SK-N-MC (cell line): Measurements from ENCODE around the gene VSNL1.

Experiments
- DNase-seq: peaks from one replicate; pipeline ENCODE4 v3.0.0-alpha.2; 2011; ENCODE audit warnings: low read depth, low spot score
- H3K27ac ChIP-seq: fragments of 200-600 bp; sonication (generic); 2 replicates; pipeline ENCODE4 v1.5.1; 2016; ENCODE audit warnings: mixed run types
- H3K36me3 ChIP-seq: fragments of 200-600 bp; sonication (generic); 2 replicates; pipeline ENCODE4 v1.6.1; 2017; ENCODE audit warnings: antibody characterized with exemption, low read length, mixed read lengths; ENCODE audit not compliant: insufficient read depth
- H3K4me3 ChIP-seq: fragments of 200-600 bp; sonication (generic); 2 replicates; pipeline ENCODE4 v1.5.1; 2016
- H3K9ac ChIP-seq: fragments of 200-600 bp; sonication (generic); 2 replicates; pipeline ENCODE4 v1.8.0; 2017; ENCODE audit warnings: mixed run types, mixed read lengths; ENCODE audit not compliant: insufficient read length
- H3K9me3 ChIP-seq: fragments of 200-600 bp; sonication (generic); 2 replicates; pipeline ENCODE4 v1.6.1; 2017; ENCODE audit warnings: low read depth, mild to moderate bottlenecking, antibody characterized with exemption, low read length, moderate library complexity, mixed read lengths
- EZH2 ChIP-seq: fragments of 200-600 bp; sonication (generic); IDR thresholded peaks from one replicate; pipeline ENCODE4 v1.6.1; 2017; ENCODE audit warnings: antibody characterized with exemption
- FOXP2 ChIP-seq: optimal IDR thresholded peaks from 2 replicates; pipeline ENCODE3; 2011; ENCODE audit warnings: mild to moderate bottlenecking, moderate library complexity; ENCODE audit not compliant: insufficient read depth; ENCODE audit errors: extremely low read length, control extremely low read depth
- POLR2AphosphoS5 ChIP-seq: IDR thresholded peaks from 2 replicates; pipeline ENCODE4 v1.6.1; 2012; ENCODE audit warnings: mild to moderate bottlenecking, low read depth, low read length, borderline replicate concordance

Gene VSNL1

GRCh38 chr2:17644997-17645720 is 104.7 kb downstream of the VSNL1 start:
- no peaks in the 10 kb centered on the region for H3K36me3 ChIP-seq
- DNase-seq, result no peak

DNA sequence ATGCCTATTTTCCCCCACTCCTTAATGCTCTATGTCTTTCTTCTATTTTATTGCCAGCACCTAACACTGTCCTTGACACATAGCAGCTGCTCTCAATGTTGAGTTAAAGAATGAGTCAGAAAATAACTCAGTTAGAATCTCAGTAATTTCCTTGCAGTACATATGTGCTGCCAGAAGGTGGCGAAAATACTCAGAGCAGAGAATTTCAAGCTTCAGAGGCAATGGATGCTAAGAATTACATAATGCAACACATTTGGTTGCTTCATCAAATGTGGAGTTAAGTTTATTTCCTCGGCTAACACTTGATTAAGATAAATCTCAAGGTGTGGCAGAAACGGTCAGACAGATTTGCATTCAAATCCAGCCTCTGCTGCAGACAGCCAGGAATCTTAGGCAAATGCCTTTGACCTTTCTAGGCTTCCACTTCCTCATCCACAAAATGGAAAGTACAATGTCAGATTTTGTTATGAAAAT is 105.6 kb downstream of the VSNL1 start:
- no peak overlapping the region for H3K4me3 ChIP-seq
- no peak for TF ChIP-seq EZH2

More at GRCh38 chr2:17644997-17645720, 104.7 kb downstream of the VSNL1 start:
- no peak overlapping the region for H3K9ac ChIP-seq
- H3K27ac ChIP-seq, result peak overlapping the region; percentile 25; the same call in 1 of the 2 replicates
- TF ChIP-seq POLR2AphosphoS5 (no peak), EZH2 (no peak), FOXP2 (no peak)
- H3K9me3 ChIP-seq, result no peaks in the 10 kb centered on the region
- H3K4me3 ChIP-seq, result no peak overlapping the region

DNA sequence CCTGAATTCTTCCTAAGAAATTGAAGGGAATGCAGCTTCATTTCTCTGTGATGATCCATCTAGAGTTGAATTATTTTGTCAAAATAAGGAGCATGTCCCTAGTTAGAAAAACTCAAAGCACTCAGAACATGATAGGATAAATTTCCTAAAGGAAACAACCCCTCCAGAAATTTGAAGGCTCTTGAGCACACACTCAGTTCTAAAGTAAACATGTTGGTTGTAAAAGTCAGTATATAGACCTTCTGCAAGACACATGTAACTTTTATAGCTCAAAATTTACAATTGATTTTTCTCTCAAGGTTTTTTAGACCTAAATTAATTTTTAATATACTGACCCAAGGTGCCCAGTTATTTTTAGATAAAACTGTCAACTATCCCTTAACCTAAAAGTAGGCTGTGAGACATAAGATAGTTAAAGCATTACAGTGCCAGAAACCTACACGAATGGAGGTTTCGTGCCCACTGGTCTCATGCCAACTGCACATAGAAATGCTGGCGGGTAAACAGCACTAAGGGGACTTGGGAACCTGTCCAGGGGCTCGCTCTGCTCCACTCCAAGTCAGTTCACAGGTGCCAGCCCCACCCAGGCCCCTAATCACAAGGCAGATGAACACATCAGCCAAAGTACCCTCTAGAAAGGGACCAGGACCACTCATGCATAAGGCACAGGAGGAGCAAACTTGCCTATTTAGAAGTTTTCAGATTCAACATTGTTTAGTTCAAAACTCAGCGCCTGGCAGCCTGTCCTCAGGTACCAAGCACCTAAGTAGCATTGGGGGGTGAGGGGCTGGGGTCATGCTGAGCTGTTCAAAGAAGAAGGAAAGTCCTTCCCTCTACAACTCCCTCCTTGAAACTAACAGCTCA is 106.6 kb downstream of the VSNL1 start:
- H3K9me3 ChIP-seq, result no peaks in the 10 kb centered on the region
- DNase-seq, result no peak
- TF ChIP-seq EZH2, result no peak
- no peak for TF ChIP-seq POLR2AphosphoS5
- TF ChIP-seq FOXP2, result no peak
- no peak overlapping the region for H3K9ac ChIP-seq
- H3K27ac ChIP-seq, result no peak overlapping the region
- no peaks in the 10 kb centered on the region for H3K36me3 ChIP-seq
- no peak overlapping the region for H3K4me3 ChIP-seq

More for the DNA sequence above, 105.6 kb downstream of the VSNL1 start:
- Histone ChIP-seq H3K36me3 (no peaks in the 10 kb centered on the region), H3K9ac (no peak overlapping the region), H3K27ac (no peak overlapping the region), H3K9me3 (no peaks in the 10 kb centered on the region)
- DNase-seq, result peak; percentile 22

GRCh38 chr2:17648581-17648980 is 108.1 kb downstream of the VSNL1 start:
- Histone ChIP-seq H3K27ac (no peak overlapping the region), H3K9me3 (no peaks in the 10 kb centered on the region), H3K4me3 (no peak overlapping the region), H3K36me3 (no peaks in the 10 kb centered on the region), H3K9ac (no peak overlapping the region)
- DNase-seq, result no peak
- TF ChIP-seq POLR2AphosphoS5, result no peak
- TF ChIP-seq FOXP2, result no peak
- no peak for TF ChIP-seq EZH2

GRCh38 chr2:17649026-17649425 is 108.5 kb downstream of the VSNL1 start:
- Histone ChIP-seq H3K4me3 (no peak overlapping the region), H3K36me3 (no peaks in the 10 kb centered on the region), H3K27ac (no peak overlapping the region), H3K9ac (no peak overlapping the region), H3K9me3 (no peaks in the 10 kb centered on the region)
- DNase-seq, result no peak
- no peak for TF ChIP-seq EZH2
- TF ChIP-seq POLR2AphosphoS5, result no peak
- no peak for TF ChIP-seq FOXP2

- Histone ChIP-seq H3K36me3 (no peaks in the 10 kb centered on the region), H3K4me3 (no peak overlapping the region), H3K9ac (no peak overlapping the region), H3K9me3 (no peaks in the 10 kb centered on the region), H3K27ac (no peak overlapping the region)
- DNase-seq, result no peak
- TF ChIP-seq EZH2 (no peak), POLR2AphosphoS5 (no peak), FOXP2 (no peak)
Measured at GRCh38 chr2:17652681-17653394, 112.3 kb downstream of the VSNL1 start.

GRCh38 chr2:17657759-17658158 is 117.3 kb downstream of the VSNL1 start:
- no peak for TF ChIP-seq POLR2AphosphoS5
- no peak for TF ChIP-seq FOXP2
- no peak for TF ChIP-seq EZH2
- no peak overlapping the region for H3K9ac ChIP-seq
- H3K36me3 ChIP-seq, result no peaks in the 10 kb centered on the region; the same call in 1 of the 2 replicates
- H3K4me3 ChIP-seq, result no peak overlapping the region
- no peak for DNase-seq
- H3K27ac ChIP-seq, result no peak overlapping the region
- H3K9me3 ChIP-seq, result no peaks in the 10 kb centered on the region
